G401 (cell line): Measurements from ENCODE around the gene KREMEN2. TPM values are rescaled to one million over a fixed set of nuclear protein-coding genes. Genes with fewer than 3 reads are reported as not detected.
"Not testable (repeated sequence)": the region's sequence is repeated elsewhere in the genome, so short reads cannot be mapped to it uniquely, and the experiment has no call there.

Source experiments
- DNase-seq: peaks from one replicate; pipeline ENCODE4 v3.0.0-alpha.2; 2015; ENCODE audit warnings: low spot score
- in situ Hi-C: cut with HindIII; loops from 2 replicates; pipeline ENCODE4 v1.10.0; 2016; ENCODE audit warnings: low sequenced_read_pairs, mixed read lengths
- total RNA-seq: library from RNA; depleted of rRNA; stranded (reverse); fragments of >200 nt; shearing (Covaris generic); gene quantifications from 2 replicates; pipeline ENCODE4 v1.2.3, GENCODE V29; 2014

The KREMEN2 gene
- total RNA-seq, 1 experiment from 2014 or later, result 64.8 TPM

- in situ Hi-C loops, result no loop called here
- DNase-seq, result no peak
Observed at GRCh38 chr16:2936436-2937011, 27.6 kb upstream of the KREMEN2 start.

DNA sequence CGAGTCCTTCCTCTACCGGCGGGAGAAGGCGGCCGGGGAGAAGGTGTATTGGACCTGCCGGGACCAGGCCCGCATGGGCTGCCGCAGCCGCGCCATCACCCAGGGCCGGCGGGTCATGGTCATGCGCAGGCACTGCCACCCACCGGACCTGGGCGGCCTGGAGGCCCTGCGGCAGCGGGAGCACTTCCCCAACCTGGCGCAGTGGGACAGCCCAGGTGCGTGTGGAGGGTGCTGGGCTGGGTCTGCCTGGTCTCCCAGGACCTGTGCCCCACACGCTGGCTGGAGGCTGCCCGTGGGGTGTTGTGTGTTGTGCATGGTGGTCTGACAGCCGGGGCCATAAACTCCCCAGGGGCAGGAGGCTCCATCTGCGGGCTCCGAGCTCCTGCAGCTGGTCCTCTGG, 26.9 kb upstream of the KREMEN2 start:
- no peak for DNase-seq

GRCh38 chr16:2938206-2938605, 25.9 kb upstream of the KREMEN2 start:
- no peak for DNase-seq
- in situ Hi-C loops, result no loop called here

More for the DNA sequence above, 26.9 kb upstream of the KREMEN2 start:
- in situ Hi-C loops, result no loop called here

- in situ Hi-C loops, result no loop called here
- DNase-seq, result no peak
Observed at GRCh38 chr16:2939968-2940367, 24.1 kb upstream of the KREMEN2 start.

GRCh38 chr16:2942045-2942444, 22.0 kb upstream of the KREMEN2 start:
- no peak for DNase-seq
- in situ Hi-C loops, result no loop called here

- DNase-seq, in situ Hi-C loops: not testable (repeated sequence)
Observed at GRCh38 chr16:2943716-2944115, 20.4 kb upstream of the KREMEN2 start.

- in situ Hi-C loops, result no loop called here
- no peak for DNase-seq
Observed at GRCh38 chr16:2946649-2947048, 17.4 kb upstream of the KREMEN2 start.

DNA sequence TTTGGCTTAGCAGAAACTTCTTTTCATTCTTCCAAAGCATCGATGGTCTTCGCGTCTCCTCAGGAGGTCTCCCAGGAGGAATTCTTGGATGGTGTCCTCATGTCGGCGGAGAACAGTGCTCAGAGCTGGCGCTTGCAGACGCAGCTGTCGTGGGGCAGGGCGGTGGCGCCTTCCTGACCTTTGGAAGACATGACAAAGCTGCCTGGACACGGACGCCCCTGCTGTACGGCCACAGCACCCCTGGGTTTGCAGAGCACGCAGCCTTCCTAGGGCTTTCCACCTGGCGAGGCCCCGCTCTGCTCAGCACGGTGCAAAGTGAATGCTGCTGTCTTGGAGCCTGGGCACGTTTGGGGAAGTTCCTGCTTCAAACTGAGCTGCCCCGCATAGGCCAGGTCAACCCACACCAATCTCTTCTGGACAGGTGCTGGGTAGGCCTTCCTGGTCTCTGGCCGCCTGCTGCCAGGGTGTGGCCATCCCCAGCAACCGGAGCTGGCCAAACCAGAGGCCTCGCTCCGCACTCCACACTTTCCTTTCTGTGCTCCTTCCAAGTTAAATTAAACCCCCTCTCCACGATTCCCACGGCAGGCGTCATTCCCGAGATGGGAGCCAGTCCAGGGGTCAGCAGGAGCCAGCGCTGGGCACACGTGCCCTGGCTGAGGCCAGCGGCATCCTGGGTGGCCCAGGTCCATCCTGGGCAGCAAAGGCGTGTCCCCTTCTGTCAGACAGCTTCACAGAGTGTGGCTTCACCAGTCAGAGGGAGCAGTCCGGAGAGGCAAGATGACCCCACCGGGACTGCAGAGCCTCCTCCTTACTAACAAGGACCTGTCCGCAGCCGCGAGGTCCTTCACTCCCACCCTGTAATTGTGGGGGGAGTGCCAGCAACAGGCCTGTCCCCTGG, 15.0 kb upstream of the KREMEN2 start:
- in situ Hi-C loops, result no loop called here
- no peak for DNase-seq

- DNase-seq, result no peak
- in situ Hi-C loops, result no loop called here
Observed at GRCh38 chr16:2949705-2950352, 14.2 kb upstream of the KREMEN2 start.

DNA sequence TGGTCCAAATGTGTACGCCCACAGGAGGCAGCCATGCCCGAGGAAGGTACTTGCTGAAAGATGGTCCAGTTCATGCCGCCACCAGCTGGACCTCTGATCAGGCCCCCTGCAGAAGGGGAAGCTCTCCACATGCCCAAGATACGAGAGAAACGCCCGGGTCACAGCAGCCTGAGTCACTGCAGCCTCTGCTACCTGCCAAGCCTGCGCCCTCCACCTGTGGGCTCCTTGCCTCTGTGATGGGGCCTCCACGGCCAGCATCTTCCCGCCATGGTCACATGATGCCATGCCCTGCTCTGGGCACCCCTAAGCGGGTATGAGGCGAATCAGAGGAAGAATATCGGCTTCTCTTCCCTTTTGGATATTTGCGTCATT, 13.7 kb upstream of the KREMEN2 start:
- DNase-seq, result no peak
- in situ Hi-C loops, result no loop called here

GRCh38 chr16:2950773-2951172, 13.3 kb upstream of the KREMEN2 start:
- in situ Hi-C loops, result no loop called here
- DNase-seq, result no peak

GRCh38 chr16:2952679-2953078, 11.4 kb upstream of the KREMEN2 start:
- DNase-seq, result no peak
- in situ Hi-C loops, result no loop called here

DNA sequence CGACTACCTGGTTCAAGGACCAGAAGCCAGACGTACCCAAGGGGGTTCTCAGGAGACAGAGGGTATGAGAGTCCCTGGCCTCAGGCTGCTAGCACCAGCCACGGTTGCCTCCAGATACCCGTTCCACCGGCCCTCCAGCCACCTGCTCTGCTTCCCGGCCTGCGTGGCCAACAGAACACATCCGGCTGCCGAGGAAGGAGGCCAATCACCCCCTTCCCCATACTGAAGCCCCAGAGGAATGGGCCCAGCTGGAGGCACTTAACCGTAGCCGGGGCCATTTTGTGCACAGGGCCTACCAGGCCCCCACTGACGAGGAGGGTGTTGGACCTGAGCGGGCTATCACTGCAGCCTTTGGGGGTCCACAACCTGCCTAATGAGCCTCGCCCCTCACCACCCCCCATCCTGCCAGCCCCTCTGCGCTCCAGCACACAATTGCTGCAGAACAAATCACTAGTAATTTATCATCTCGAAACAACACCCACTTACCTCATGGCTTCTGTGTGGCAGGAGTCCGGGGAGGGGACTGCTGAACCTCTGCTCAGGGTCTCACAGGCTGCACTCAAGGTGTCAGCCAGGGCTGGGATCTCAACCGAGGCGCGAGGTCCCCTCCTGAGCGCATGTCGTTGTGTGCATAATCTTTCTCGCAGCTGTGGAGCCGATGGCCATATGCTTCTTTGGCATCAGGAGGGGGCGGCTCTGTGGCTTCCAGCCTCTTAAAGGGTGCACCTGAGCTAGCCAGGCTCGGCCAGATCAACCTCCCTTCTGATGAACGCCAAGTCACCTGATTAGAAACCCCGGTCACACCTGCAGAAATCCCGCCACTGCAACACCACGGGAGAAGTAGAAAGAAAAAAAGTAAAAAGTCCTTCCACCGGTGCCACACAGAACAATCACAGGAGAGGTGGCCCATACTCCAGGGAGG, 10.1 kb upstream of the KREMEN2 start:
- in situ Hi-C loops, result no loop called here
- no peak for DNase-seq

DNA sequence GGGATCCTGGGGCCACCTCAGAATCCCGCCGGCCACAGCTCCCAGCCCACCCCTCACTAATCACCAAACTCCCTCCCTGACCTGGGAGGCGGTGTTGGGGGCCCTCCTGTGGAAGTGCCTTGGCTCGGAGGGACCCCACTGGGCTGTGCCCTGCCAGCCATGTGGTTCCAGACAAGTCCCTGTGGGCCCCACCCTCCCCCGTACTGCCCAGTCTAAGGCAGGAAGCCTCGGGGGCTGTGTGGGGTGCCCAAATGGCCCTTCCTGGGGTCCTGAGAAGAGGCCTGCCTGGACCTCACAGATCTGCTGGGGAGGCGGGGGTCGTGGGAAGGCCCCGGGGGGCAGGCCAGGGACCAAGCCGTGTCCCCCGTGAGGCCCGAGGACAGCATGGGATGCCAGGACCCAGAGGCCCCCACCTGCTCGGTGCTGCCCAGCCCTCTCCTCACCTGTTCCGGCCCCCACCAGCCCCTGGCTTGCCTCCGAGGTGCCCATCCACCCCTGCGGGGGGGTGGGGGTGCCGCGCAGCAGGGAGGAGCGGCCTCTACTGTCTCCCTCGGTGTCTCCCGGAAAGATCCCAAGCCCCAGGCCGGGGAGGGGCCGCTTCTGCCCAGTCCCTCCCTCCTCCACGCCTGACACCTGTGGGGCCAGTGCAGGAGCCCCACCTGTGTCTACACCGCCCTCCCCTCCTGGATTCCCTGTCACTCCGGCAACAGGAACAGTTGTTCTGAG, 9.3 kb upstream of the KREMEN2 start:
- in situ Hi-C loops, result no loop called here

GRCh38 chr16:2955438-2955778, 8.7 kb upstream of the KREMEN2 start:
- in situ Hi-C loops, result no loop called here
- no peak for DNase-seq

More for the DNA sequence above, 9.3 kb upstream of the KREMEN2 start:
- DNase-seq, result no peak

DNA sequence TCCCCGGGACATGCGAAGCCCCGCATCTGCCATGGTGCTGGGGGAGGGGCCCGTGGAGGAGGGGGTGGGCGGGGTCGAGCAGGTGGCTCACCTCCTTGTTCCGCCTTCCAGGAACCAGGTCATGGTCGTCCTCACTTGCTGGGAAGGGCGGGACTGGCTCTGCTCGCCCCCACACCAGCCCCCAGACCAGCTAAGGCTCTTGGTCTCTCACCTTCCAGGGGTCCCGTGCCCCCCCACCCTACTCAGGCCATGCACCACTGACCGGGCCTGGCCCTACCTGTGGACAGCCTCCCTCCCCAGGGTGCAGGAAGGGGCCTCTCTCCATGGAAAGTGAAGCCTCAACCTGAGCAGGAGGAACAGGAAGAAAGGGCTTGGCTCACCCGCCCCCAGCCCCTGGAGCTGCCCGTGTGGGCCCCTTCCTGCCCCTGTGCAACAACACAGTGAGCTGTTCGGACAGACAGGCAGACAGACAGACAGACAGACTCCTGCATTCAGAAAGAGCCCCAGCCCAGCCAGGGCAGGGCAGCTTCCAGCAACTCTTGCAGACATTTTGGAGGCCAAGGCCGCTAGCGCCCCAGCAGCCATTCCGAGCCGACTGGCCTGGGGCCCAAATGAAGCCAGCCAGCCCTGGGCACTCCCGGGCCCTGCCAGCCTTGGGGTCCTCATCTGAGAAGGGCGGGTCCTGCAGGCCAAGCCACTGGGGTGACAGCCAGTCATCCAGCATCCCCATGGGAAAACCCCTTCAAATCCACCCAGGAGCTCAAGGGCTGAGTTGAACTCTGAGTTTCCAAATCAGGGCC, 8.1 kb upstream of the KREMEN2 start:
- DNase-seq, result no peak
- in situ Hi-C loops, result no loop called here

DNA sequence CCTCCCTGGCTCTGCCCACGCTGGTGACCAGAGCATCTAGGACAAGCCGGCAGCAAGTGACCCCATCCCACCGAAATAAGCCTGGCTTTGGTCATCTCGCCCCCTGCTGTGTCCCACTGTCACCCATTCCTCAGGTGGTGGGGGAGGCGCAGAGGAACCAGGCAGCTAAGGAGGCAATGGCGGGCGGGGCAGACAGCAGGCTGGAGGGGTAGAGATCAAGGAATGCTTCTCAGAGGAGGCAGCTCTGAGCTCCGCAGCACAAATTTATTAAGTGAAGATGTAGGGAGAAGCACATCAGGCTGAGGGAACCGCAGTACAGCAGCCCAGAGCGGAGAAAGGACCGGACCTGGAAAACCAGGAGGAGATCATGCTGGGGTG, 7.5 kb upstream of the KREMEN2 start:
- in situ Hi-C loops, result no loop called here
- no peak for DNase-seq

GRCh38 chr16:2959206-2959605, 4.9 kb upstream of the KREMEN2 start:
- in situ Hi-C loops, result no loop called here
- DNase-seq, result no peak
